Loucy (cell line): ENCODE results near the gene SLX4IP.

ENCODE experiments used
- H2AFZ ChIP-seq: fragments of 200-600 bp; sonication (generic); 2 replicates; pipeline ENCODE4 v1.6.0; 2016; ENCODE audit warnings: antibody characterized with exemption, mild to moderate bottlenecking, low read length, moderate library complexity
- H3F3A ChIP-seq: fragments of 200-600 bp; 2 replicates; pipeline ENCODE4 v1.6.0; 2016; ENCODE audit warnings: antibody characterized with exemption, low read depth, mild to moderate bottlenecking
- H3K27me3 ChIP-seq: fragments of 200-600 bp; sonication (generic); 2 replicates; pipeline ENCODE4 v1.6.1; 2014; ENCODE audit warnings: low read length, mild to moderate bottlenecking; ENCODE audit not compliant: insufficient read depth, poor library complexity, severe bottlenecking
- H3K36me3 ChIP-seq: fragments of 200-600 bp; sonication (generic); 2 replicates; pipeline ENCODE4 v1.6.1; 2016; ENCODE audit warnings: low read length; ENCODE audit not compliant: insufficient read depth
- H3K4me1 ChIP-seq: fragments of 200-600 bp; sonication (generic); 2 replicates; pipeline ENCODE4 v1.5.1; 2014; ENCODE audit warnings: low read length, mild to moderate bottlenecking; ENCODE audit not compliant: insufficient read depth, poor library complexity, severe bottlenecking
- H3K4me2 ChIP-seq: fragments of 200-600 bp; sonication (generic); 2 replicates; pipeline ENCODE4 v1.6.0; 2014; ENCODE audit warnings: antibody characterized with exemption, low read length, low read depth, mild to moderate bottlenecking; ENCODE audit not compliant: poor library complexity, severe bottlenecking
- H3K4me3 ChIP-seq: fragments of 200-600 bp; sonication (generic); 2 replicates; pipeline ENCODE4 v1.5.1; 2014; ENCODE audit warnings: low read length, mild to moderate bottlenecking, mixed read lengths; ENCODE audit not compliant: poor library complexity, severe bottlenecking
- H3K79me2 ChIP-seq: fragments of 200-600 bp; sonication (generic); 2 replicates; pipeline ENCODE4 v1.6.1; 2014; ENCODE audit warnings: low read length; ENCODE audit not compliant: insufficient read depth
- H3K9ac ChIP-seq: fragments of 200-600 bp; sonication (generic); 2 replicates; pipeline ENCODE4 v1.6.0; 2014; ENCODE audit warnings: mild to moderate bottlenecking, low read depth, low read length, moderate library complexity; ENCODE audit not compliant: poor library complexity, severe bottlenecking
- H3K9me2 ChIP-seq: fragments of 200-600 bp; sonication (generic); replicated peaks from 2 replicates; pipeline ENCODE4 v1.6.1; 2016; ENCODE audit warnings: low read depth, low read length, mixed read lengths
- H3K9me3 ChIP-seq: fragments of 200-600 bp; sonication (generic); 2 replicates; pipeline ENCODE4 v1.6.1; 2014; ENCODE audit warnings: mild to moderate bottlenecking, antibody characterized with exemption, low read length, low read depth; ENCODE audit not compliant: insufficient read depth
- H4K20me1 ChIP-seq: fragments of 200-600 bp; sonication (generic); 2 replicates; pipeline ENCODE4 v1.6.0; 2014; ENCODE audit warnings: antibody characterized with exemption, low read length, mild to moderate bottlenecking; ENCODE audit not compliant: insufficient read depth, poor library complexity, severe bottlenecking
- CTCF ChIP-seq: fragments of 200-600 bp; sonication (generic); conservative IDR thresholded peaks from 2 replicates; pipeline ENCODE4 v1.5.1; 2014; ENCODE audit warnings: mild to moderate bottlenecking, antibody characterized with exemption, low read length
- EZH2phosphoT487 ChIP-seq: fragments of 200-600 bp; IDR thresholded peaks from 2 replicates; pipeline ENCODE4 v1.6.1; 2018; ENCODE audit warnings: antibody characterized with exemption, mild to moderate bottlenecking, moderate library complexity, borderline replicate concordance

The SLX4IP gene

DNA sequence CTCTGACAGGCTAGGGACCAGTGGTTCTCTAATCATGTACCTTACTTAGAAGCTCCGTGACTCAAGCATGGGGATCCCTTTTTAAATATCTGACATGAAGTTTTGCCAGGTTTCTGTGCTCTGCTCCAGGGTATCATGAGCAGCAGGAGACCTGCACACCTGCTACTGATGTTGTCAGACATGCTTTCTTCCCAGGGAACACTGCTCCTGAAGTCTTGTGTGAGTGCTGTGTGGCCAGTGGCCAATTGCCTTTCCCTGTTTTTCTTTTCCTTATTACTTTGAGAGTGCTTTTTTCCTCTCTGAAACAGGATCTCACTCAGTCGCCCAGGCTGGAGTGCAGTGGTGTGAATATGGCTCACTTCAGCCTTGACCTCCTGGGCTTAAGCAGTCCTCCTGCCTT, 26.4 kb downstream of the SLX4IP start:
- H3K9me3 ChIP-seq: peaks cover 8% of the 10 kb centered on the region; the same call in 1 of the 2 replicates
- H3F3A ChIP-seq: no peaks in the 10 kb centered on the region
- TF ChIP-seq CTCF (no peak), EZH2phosphoT487 (no peak)
- H3K79me2 ChIP-seq: peaks cover 34% of the 10 kb centered on the region
- no peak overlapping the region for H3K4me2 ChIP-seq
- H3K27me3 ChIP-seq: no peaks in the 10 kb centered on the region
- H3K36me3 ChIP-seq: no peaks in the 10 kb centered on the region; the same call in none of the 2 replicates
- H4K20me1 ChIP-seq: no peaks in the 10 kb centered on the region
- H3K9me2 ChIP-seq: no peaks in the 10 kb centered on the region
- H2AFZ ChIP-seq: no peak overlapping the region
- no peak overlapping the region for H3K4me3 ChIP-seq
- H3K4me1 ChIP-seq: no peaks in the 10 kb centered on the region
- H3K9ac ChIP-seq: no peak overlapping the region

DNA sequence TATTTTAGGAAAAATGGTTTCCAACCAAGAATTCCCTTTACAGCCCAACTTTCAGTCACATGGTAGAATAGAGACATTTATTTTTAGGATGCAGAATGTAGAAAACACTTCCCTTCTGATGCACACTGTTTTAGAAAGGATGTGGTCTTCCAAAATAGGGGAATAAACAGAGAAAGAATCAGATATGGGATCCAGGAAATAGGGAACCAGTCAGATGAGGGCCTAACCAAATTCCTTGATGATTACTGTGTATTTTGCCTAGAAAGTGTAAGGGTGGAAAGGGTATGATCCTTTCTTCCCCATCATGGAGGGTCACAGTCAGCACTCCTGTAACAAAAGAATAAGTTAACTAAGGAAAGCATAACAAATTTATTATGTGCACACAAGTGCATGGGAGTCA, 27.4 kb downstream of the SLX4IP start:
- Histone ChIP-seq H3K9me3 (0 out of 2 replicates have a peak, but pooled peaks cover under 1% of the 10 kb centered on the region), H3K79me2 (peaks cover 30% of the 10 kb centered on the region), H3K36me3 (no peaks in the 10 kb centered on the region; the same call in 1 of the 2 replicates), H2AFZ (no peak overlapping the region), H4K20me1 (no peaks in the 10 kb centered on the region), H3K27me3 (no peaks in the 10 kb centered on the region), H3K9me2 (no peaks in the 10 kb centered on the region), H3F3A (no peaks in the 10 kb centered on the region), H3K9ac (no peak overlapping the region), H3K4me1 (no peaks in the 10 kb centered on the region), H3K4me2 (no peak overlapping the region), H3K4me3 (no peak overlapping the region)
- TF ChIP-seq CTCF: no peak
- TF ChIP-seq EZH2phosphoT487: no peak

DNA sequence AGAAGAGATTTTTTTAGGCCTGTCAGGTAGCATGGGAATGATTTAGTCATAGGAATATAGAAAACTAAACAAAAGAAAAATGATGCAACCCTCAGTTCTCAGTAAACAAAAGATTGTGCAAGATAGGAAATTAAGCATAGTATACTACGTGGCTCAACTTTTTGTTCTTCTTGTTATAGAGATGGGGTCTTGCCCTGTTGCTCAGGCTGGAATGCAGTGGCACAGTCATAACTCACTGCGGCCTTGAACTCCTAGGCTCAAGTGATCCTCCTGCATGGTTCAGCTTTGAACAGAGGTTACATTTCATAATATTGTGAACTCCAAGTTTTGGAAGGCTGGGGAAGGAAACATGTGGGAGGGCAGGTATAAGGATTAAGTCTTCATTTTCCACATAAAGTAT, 28.5 kb downstream of the SLX4IP start:
- H3K9me2 ChIP-seq: no peaks in the 10 kb centered on the region
- H3F3A ChIP-seq: no peaks in the 10 kb centered on the region
- H3K9ac ChIP-seq: no peak overlapping the region
- H3K4me1 ChIP-seq: no peaks in the 10 kb centered on the region
- no peak overlapping the region for H3K4me3 ChIP-seq
- H3K27me3 ChIP-seq: no peaks in the 10 kb centered on the region
- no peak overlapping the region for H2AFZ ChIP-seq
- no peaks in the 10 kb centered on the region for H3K36me3 ChIP-seq
- TF ChIP-seq EZH2phosphoT487 (no peak), CTCF (no peak)
- no peak overlapping the region for H3K4me2 ChIP-seq
- H3K79me2 ChIP-seq: peaks cover 21% of the 10 kb centered on the region
- no peaks in the 10 kb centered on the region for H3K9me3 ChIP-seq
- H4K20me1 ChIP-seq: no peaks in the 10 kb centered on the region
